GM23338 (cell line): Measurements from ENCODE around the gene NLN. TPM values are rescaled to one million over a fixed set of nuclear protein-coding genes. Genes with fewer than 3 reads are reported as not detected.

Source experiments
- ATAC-seq: fragments of 200-7000 bp; cut with Tn5 transposase; 3 replicates; pipeline ENCODE4 v1.9.1; 2020
- DNase-seq: peaks from one replicate; pipeline ENCODE4 v3.0.0-alpha.2; 2015; ENCODE audit warnings: low spot score
- H2AFZ ChIP-seq: fragments of 200-600 bp; sonication (generic); 2 replicates; pipeline ENCODE4 v1.8.0; 2016; ENCODE audit warnings: antibody characterized with exemption, mild to moderate bottlenecking, moderate library complexity
- H3F3A ChIP-seq: fragments of 200-600 bp; sonication (generic); replicated peaks from 2 replicates; pipeline ENCODE4 v1.8.0; 2017; ENCODE audit warnings: antibody characterized with exemption, mixed run types, low read depth
- H3K27ac ChIP-seq: fragments of 200-600 bp; sonication (generic); 2 replicates; pipeline ENCODE4 v1.6.1; 2016; ENCODE audit warnings: low read depth
- H3K27me3 ChIP-seq: fragments of 200-600 bp; sonication (generic); 2 replicates; pipeline ENCODE4 v1.8.0; 2016; ENCODE audit warnings: mild to moderate bottlenecking, mixed run types, moderate library complexity; ENCODE audit not compliant: insufficient read depth
- H3K36me3 ChIP-seq: fragments of 200-600 bp; sonication (generic); 2 replicates; pipeline ENCODE4 v1.8.0; 2016; ENCODE audit warnings: mild to moderate bottlenecking; ENCODE audit not compliant: insufficient read depth
- H3K4me1 ChIP-seq: fragments of 200-600 bp; sonication (generic); 2 replicates; pipeline ENCODE4 v1.8.0; 2016; ENCODE audit warnings: mild to moderate bottlenecking, moderate library complexity; ENCODE audit not compliant: insufficient read depth
- H3K4me2 ChIP-seq: fragments of 200-600 bp; sonication (generic); 2 replicates; pipeline ENCODE4 v1.7.1; 2017; ENCODE audit warnings: mixed run types
- H3K4me3 ChIP-seq: fragments of 200-600 bp; sonication (generic); 2 replicates; pipeline ENCODE4 v1.6.1; 2016; ENCODE audit warnings: mixed run types
- H3K79me2 ChIP-seq: fragments of 200-600 bp; sonication (generic); replicated peaks from 2 replicates; pipeline ENCODE4 v1.8.0; 2017; ENCODE audit warnings: mild to moderate bottlenecking; ENCODE audit not compliant: insufficient read depth
- H3K9me2 ChIP-seq: fragments of 200-600 bp; sonication (generic); 2 replicates; pipeline ENCODE4 v1.8.0; 2017; ENCODE audit not compliant: insufficient read depth
- H4K20me1 ChIP-seq: fragments of 200-600 bp; sonication (generic); replicated peaks from 2 replicates; pipeline ENCODE4 v1.8.0; 2017; ENCODE audit warnings: mild to moderate bottlenecking; ENCODE audit not compliant: insufficient read depth
- H3K27ac Mint-ChIP-seq: 2 replicates; pipeline ENCODE4 v1.8.0; 2020; ENCODE audit warnings: inconsistent platforms, mild to moderate bottlenecking, moderate library complexity, mixed read lengths
- H3K27me3 Mint-ChIP-seq: 3 replicates; pipeline ENCODE4 v1.8.0; 2022; ENCODE audit warnings: low read depth, mild to moderate bottlenecking, moderate library complexity, mixed read lengths, inconsistent platforms; ENCODE audit not compliant: insufficient read depth, poor library complexity
- H3K36me3 Mint-ChIP-seq: 3 replicates; pipeline ENCODE4 v1.8.0; 2021; ENCODE audit warnings: low read depth, mild to moderate bottlenecking, inconsistent platforms, moderate library complexity, mixed read lengths
- H3K4me1 Mint-ChIP-seq: 3 replicates; pipeline ENCODE4 v1.8.0; 2020; ENCODE audit warnings: mild to moderate bottlenecking, inconsistent platforms, mixed read lengths
- H3K4me3 Mint-ChIP-seq: 3 replicates; pipeline ENCODE4 v1.8.0; 2021; ENCODE audit warnings: moderate library complexity, mild to moderate bottlenecking, inconsistent platforms, mixed read lengths
- H3K9me3 Mint-ChIP-seq: 3 replicates; pipeline ENCODE4 v1.8.0; 2020; ENCODE audit warnings: moderate library complexity, mild to moderate bottlenecking, inconsistent platforms, mixed read lengths
- CREB1 ChIP-seq: fragments of 250-450 bp; sonication (Bioruptor Pico); IDR thresholded peaks from 2 replicates; pipeline ENCODE4 v1.5.0; 2020; ENCODE audit warnings: low read depth, mild to moderate bottlenecking, moderate library complexity
- EZH2 ChIP-seq: fragments of 200-600 bp; sonication (generic); IDR thresholded peaks from one replicate; pipeline ENCODE4 v1.8.0; 2017; ENCODE audit warnings: antibody characterized with exemption, mild to moderate bottlenecking, low read depth; ENCODE audit not compliant: unreplicated experiment
- EZH2phosphoT487 ChIP-seq: fragments of 200-600 bp; sonication (generic); IDR thresholded peaks from one replicate; pipeline ENCODE4 v1.8.1; 2018; ENCODE audit warnings: antibody characterized with exemption; ENCODE audit not compliant: unreplicated experiment
- JUNB ChIP-seq: IDR thresholded peaks from one replicate; pipeline ENCODE4 v1.6.1; 2016; ENCODE audit warnings: antibody characterized with exemption; ENCODE audit not compliant: unreplicated experiment
- NANOG ChIP-seq: IDR thresholded peaks from 2 replicates; pipeline ENCODE4 v1.6.1; 2016; ENCODE audit warnings: antibody characterized with exemption, borderline replicate concordance
- POLR2AphosphoS5 ChIP-seq: IDR thresholded peaks from 2 replicates; pipeline ENCODE4 v1.6.1; 2016; ENCODE audit warnings: antibody characterized with exemption, low read depth
- ZNF114 ChIP-seq: fragments of 250-450 bp; sonication (Bioruptor Pico); IDR thresholded peaks from 2 replicates; pipeline ENCODE4 v1.5.0; 2020; ENCODE audit warnings: mild to moderate bottlenecking, moderate library complexity
- ZNF331 ChIP-seq: fragments of 250-450 bp; sonication (Bioruptor Pico); IDR thresholded peaks from 2 replicates; pipeline ENCODE4 v1.5.0; 2020; ENCODE audit warnings: low read depth, mild to moderate bottlenecking, moderate library complexity
- polyA plus RNA-seq: library from polyadenylated mRNA; unstranded; fragments of >200 nt; fragmentation: Nextera tagmentation; extraction: Ambion mirVana; gene quantifications from 2 replicates; pipeline ENCODE4 v1.2.1, GENCODE V29; 2016
- total RNA-seq: library from RNA; depleted of rRNA; stranded (reverse); fragments of >200 nt; shearing (Covaris generic); gene quantifications from 2 replicates; pipeline ENCODE4 v1.2.3, GENCODE V29; 2014
- TF ChIP-seq, protein P1 (sequence below), 2 experiments: fragments of 200-600 bp in 1 of 2; sonication (generic) in 1 of 2; conservative IDR thresholded peaks; 2 replicates each; pipeline versions ENCODE4 v1.5.1 to v1.6.1; 2016 to 2017; ENCODE audit warnings: antibody characterized with exemption in 2 of 2, low read depth in 2 of 2, mild to moderate bottlenecking in 2 of 2, moderate library complexity in 1 of 2
- TF ChIP-seq, protein P2 (sequence below): fragments of 250-450 bp; sonication (Bioruptor Pico); IDR thresholded peaks from 2 replicates; pipeline ENCODE4 v1.5.0; 2020; ENCODE audit warnings: mild to moderate bottlenecking, moderate library complexity
- TF ChIP-seq, protein P3 (sequence below): IDR thresholded peaks from 2 replicates; pipeline ENCODE4 v1.6.1; 2016; ENCODE audit warnings: antibody characterized with exemption
- TF ChIP-seq, protein P4 (sequence below): IDR thresholded peaks from one replicate; pipeline ENCODE4 v1.6.1; 2018; ENCODE audit warnings: antibody characterized with exemption; ENCODE audit not compliant: unreplicated experiment

NLN gene
- total and polyA plus RNA-seq, 2 experiments from 2014 or later, result 56.4 to 168 TPM

DNA sequence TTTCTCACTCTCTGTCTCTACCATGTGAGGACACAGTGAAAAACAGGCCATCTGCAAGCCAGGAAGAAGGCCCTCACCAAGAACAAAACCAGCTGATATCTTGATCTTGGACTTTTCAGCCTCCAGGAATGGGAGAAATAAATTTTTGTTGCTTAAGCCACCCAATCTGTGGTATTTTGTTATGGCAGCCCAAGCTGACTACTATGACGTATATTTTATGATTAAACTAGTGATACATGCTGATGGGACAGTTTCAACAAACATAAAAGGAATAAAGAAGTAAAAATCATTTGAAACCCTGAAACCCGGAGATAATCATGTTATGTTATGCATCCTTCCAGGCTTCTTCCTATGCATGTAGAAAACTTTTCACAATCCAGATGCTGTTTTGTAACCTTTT, 132.9 kb downstream of the NLN start:
- TF ChIP-seq, protein P1, sequence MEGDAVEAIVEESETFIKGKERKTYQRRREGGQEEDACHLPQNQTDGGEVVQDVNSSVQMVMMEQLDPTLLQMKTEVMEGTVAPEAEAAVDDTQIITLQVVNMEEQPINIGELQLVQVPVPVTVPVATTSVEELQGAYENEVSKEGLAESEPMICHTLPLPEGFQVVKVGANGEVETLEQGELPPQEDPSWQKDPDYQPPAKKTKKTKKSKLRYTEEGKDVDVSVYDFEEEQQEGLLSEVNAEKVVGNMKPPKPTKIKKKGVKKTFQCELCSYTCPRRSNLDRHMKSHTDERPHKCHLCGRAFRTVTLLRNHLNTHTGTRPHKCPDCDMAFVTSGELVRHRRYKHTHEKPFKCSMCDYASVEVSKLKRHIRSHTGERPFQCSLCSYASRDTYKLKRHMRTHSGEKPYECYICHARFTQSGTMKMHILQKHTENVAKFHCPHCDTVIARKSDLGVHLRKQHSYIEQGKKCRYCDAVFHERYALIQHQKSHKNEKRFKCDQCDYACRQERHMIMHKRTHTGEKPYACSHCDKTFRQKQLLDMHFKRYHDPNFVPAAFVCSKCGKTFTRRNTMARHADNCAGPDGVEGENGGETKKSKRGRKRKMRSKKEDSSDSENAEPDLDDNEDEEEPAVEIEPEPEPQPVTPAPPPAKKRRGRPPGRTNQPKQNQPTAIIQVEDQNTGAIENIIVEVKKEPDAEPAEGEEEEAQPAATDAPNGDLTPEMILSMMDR (conservative IDR thresholded peaks at IDR 0.05; ENCODE audit: low read depth in 2 of 2), result no peak
- no peak for TF ChIP-seq EZH2
- no peak for TF ChIP-seq ZNF114
- TF ChIP-seq, protein P2, sequence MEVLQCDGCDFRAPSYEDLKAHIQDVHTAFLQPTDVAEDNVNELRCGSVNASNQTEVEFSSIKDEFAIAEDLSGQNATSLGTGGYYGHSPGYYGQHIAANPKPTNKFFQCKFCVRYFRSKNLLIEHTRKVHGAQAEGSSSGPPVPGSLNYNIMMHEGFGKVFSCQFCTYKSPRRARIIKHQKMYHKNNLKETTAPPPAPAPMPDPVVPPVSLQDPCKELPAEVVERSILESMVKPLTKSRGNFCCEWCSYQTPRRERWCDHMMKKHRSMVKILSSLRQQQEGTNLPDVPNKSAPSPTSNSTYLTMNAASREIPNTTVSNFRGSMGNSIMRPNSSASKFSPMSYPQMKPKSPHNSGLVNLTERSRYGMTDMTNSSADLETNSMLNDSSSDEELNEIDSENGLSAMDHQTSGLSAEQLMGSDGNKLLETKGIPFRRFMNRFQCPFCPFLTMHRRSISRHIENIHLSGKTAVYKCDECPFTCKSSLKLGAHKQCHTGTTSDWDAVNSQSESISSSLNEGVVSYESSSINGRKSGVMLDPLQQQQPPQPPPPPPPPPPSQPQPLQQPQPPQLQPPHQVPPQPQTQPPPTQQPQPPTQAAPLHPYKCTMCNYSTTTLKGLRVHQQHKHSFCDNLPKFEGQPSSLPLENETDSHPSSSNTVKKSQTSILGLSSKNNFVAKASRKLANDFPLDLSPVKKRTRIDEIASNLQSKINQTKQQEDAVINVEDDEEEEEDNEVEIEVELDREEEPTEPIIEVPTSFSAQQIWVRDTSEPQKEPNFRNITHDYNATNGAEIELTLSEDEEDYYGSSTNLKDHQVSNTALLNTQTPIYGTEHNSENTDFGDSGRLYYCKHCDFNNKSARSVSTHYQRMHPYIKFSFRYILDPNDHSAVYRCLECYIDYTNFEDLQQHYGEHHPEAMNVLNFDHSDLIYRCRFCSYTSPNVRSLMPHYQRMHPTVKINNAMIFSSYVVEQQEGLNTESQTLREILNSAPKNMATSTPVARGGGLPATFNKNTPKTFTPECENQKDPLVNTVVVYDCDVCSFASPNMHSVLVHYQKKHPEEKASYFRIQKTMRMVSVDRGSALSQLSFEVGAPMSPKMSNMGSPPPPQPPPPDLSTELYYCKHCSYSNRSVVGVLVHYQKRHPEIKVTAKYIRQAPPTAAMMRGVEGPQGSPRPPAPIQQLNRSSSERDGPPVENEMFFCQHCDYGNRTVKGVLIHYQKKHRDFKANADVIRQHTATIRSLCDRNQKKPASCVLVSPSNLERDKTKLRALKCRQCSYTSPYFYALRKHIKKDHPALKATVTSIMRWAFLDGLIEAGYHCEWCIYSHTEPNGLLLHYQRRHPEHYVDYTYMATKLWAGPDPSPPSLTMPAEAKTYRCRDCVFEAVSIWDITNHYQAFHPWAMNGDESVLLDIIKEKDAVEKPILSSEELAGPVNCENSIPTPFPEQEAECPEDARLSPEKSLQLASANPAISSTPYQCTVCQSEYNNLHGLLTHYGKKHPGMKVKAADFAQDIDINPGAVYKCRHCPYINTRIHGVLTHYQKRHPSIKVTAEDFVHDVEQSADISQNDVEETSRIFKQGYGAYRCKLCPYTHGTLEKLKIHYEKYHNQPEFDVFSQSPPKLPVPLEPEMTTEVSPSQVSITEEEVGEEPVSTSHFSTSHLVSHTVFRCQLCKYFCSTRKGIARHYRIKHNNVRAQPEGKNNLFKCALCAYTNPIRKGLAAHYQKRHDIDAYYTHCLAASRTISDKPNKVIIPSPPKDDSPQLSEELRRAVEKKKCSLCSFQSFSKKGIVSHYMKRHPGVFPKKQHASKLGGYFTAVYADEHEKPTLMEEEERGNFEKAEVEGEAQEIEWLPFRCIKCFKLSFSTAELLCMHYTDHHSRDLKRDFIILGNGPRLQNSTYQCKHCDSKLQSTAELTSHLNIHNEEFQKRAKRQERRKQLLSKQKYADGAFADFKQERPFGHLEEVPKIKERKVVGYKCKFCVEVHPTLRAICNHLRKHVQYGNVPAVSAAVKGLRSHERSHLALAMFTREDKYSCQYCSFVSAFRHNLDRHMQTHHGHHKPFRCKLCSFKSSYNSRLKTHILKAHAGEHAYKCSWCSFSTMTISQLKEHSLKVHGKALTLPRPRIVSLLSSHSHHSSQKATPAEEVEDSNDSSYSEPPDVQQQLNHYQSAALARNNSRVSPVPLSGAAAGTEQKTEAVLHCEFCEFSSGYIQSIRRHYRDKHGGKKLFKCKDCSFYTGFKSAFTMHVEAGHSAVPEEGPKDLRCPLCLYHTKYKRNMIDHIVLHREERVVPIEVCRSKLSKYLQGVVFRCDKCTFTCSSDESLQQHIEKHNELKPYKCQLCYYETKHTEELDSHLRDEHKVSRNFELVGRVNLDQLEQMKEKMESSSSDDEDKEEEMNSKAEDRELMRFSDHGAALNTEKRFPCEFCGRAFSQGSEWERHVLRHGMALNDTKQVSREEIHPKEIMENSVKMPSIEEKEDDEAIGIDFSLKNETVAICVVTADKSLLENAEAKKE, result no peak
- no peak for TF ChIP-seq ZNF331 (CRISPR knock-in tag)
- no peak for TF ChIP-seq POLR2AphosphoS5
- no peak for TF ChIP-seq EZH2phosphoT487
- no peak for TF ChIP-seq NANOG
- TF ChIP-seq, protein P3, sequence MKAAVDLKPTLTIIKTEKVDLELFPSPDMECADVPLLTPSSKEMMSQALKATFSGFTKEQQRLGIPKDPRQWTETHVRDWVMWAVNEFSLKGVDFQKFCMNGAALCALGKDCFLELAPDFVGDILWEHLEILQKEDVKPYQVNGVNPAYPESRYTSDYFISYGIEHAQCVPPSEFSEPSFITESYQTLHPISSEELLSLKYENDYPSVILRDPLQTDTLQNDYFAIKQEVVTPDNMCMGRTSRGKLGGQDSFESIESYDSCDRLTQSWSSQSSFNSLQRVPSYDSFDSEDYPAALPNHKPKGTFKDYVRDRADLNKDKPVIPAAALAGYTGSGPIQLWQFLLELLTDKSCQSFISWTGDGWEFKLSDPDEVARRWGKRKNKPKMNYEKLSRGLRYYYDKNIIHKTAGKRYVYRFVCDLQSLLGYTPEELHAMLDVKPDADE, result no peak
- TF ChIP-seq, protein P4, sequence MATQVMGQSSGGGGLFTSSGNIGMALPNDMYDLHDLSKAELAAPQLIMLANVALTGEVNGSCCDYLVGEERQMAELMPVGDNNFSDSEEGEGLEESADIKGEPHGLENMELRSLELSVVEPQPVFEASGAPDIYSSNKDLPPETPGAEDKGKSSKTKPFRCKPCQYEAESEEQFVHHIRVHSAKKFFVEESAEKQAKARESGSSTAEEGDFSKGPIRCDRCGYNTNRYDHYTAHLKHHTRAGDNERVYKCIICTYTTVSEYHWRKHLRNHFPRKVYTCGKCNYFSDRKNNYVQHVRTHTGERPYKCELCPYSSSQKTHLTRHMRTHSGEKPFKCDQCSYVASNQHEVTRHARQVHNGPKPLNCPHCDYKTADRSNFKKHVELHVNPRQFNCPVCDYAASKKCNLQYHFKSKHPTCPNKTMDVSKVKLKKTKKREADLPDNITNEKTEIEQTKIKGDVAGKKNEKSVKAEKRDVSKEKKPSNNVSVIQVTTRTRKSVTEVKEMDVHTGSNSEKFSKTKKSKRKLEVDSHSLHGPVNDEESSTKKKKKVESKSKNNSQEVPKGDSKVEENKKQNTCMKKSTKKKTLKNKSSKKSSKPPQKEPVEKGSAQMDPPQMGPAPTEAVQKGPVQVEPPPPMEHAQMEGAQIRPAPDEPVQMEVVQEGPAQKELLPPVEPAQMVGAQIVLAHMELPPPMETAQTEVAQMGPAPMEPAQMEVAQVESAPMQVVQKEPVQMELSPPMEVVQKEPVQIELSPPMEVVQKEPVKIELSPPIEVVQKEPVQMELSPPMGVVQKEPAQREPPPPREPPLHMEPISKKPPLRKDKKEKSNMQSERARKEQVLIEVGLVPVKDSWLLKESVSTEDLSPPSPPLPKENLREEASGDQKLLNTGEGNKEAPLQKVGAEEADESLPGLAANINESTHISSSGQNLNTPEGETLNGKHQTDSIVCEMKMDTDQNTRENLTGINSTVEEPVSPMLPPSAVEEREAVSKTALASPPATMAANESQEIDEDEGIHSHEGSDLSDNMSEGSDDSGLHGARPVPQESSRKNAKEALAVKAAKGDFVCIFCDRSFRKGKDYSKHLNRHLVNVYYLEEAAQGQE, result no peak
- TF ChIP-seq JUNB, result no peak
- TF ChIP-seq CREB1 (CRISPR knock-in tag), result no peak
- Mint-ChIP-seq H3K27me3 (peaks cover 5% of the 10 kb centered on the region), H3K36me3 (no peaks in the 10 kb centered on the region), H3K9me3 (no peaks in the 10 kb centered on the region; the same call in 2 of the 3 replicates), H3K27ac (no peak overlapping the region), H3K4me3 (no peak overlapping the region), H3K4me1 (peaks cover 6% of the 10 kb centered on the region; the same call in 1 of the 3 replicates)
- DNase-seq (no peak), ATAC-seq (no peak)
- H3K27ac ChIP-seq, result no peak overlapping the region
- H2AFZ ChIP-seq, result no peak overlapping the region
- H3K4me1 ChIP-seq, result no peaks in the 10 kb centered on the region
- H3K79me2 ChIP-seq, result no peaks in the 10 kb centered on the region
- H3K27me3 ChIP-seq, result no peaks in the 10 kb centered on the region
- no peak overlapping the region for H3K4me2 ChIP-seq
- no peaks in the 10 kb centered on the region for H3K36me3 ChIP-seq
- H3K4me3 ChIP-seq, result no peak overlapping the region
- H4K20me1 ChIP-seq, result no peaks in the 10 kb centered on the region
- no peaks in the 10 kb centered on the region for H3K9me2 ChIP-seq
- no peaks in the 10 kb centered on the region for H3F3A ChIP-seq
